Left ventricle myocardium inferior (tissue), 1 donor: Measurements from ENCODE around the gene CALN1. TPM values are rescaled to one million over a fixed set of nuclear protein-coding genes. Genes with fewer than 3 reads are reported as not detected.

Experiments
- DNase-seq: peaks from one replicate; pipeline ENCODE4 v3.0.0-alpha.2; 2020
- H3K27ac ChIP-seq: fragments of 200-600 bp; replicated peaks from 2 replicates; pipeline ENCODE4 v1.8.0; 2021
- H3K27me3 ChIP-seq: fragments of 200-600 bp; 2 replicates; pipeline ENCODE4 v1.8.0; 2021; ENCODE audit warnings: low read depth
- H3K36me3 ChIP-seq: fragments of 200-600 bp; 2 replicates; pipeline ENCODE4 v1.8.0; 2021
- H3K4me1 ChIP-seq: fragments of 200-600 bp; 2 replicates; pipeline ENCODE4 v1.8.0; 2021
- H3K4me3 ChIP-seq: fragments of 200-600 bp; 2 replicates; pipeline ENCODE4 v1.8.0; 2021; ENCODE audit warnings: mild to moderate bottlenecking, moderate library complexity
- H3K9me3 ChIP-seq: fragments of 200-600 bp; replicated peaks from 2 replicates; pipeline ENCODE4 v1.8.0; 2021
- CTCF ChIP-seq: fragments of 200-600 bp; IDR thresholded peaks from 2 replicates; pipeline ENCODE4 v1.8.0; 2021; ENCODE audit warnings: antibody characterized with exemption, mild to moderate bottlenecking, borderline replicate concordance
- intact Hi-C: fragments of 100-400 bp; cut with micrococcal nuclease; formaldehyde crosslinking; loops from one replicate; pipeline ENCODE4 v1.11.0; 2022
- total RNA-seq: library from RNA; stranded (reverse); fragmentation: NEBNext Ultra II Directional; extraction: Animal tissue kit (Norgen Biotek cat#: 25700); gene quantifications from one replicate; pipeline ENCODE4 v1.2.1, GENCODE V29; 2021
- donor health status: DM: no; HTN: yes; CAD: no; lungs with severe emphysema.

CALN1 gene
- total RNA-seq, 1 donor from 2014 or later = not detected

GRCh38 chr7:71865172-71865571 lies 547.0 kb downstream of the CALN1 start:
- Histone ChIP-seq H3K4me1 (no peaks in the 10 kb centered on the region), H3K27ac (no peak overlapping the region), H3K27me3 (peaks cover 9% of the 10 kb centered on the region), H3K4me3 (no peak overlapping the region), H3K9me3 (no peaks in the 10 kb centered on the region), H3K36me3 (no peaks in the 10 kb centered on the region)
- no peak for TF ChIP-seq CTCF
- intact Hi-C loops = no loop called here
- no peak for DNase-seq

GRCh38 chr7:71864130-71864529 lies 548.0 kb downstream of the CALN1 start:
- TF ChIP-seq CTCF = no peak
- H3K9me3 ChIP-seq = no peaks in the 10 kb centered on the region
- intact Hi-C loops = no loop called here
- H3K4me3 ChIP-seq = no peak overlapping the region
- H3K36me3 ChIP-seq = no peaks in the 10 kb centered on the region
- no peaks in the 10 kb centered on the region for H3K4me1 ChIP-seq
- DNase-seq = no peak
- H3K27me3 ChIP-seq = peaks cover 15% of the 10 kb centered on the region
- H3K27ac ChIP-seq = no peak overlapping the region

- no peak for TF ChIP-seq CTCF
- no peak for DNase-seq
- H3K27ac ChIP-seq = no peak overlapping the region
- no peaks in the 10 kb centered on the region for H3K4me1 ChIP-seq
- H3K27me3 ChIP-seq = peaks cover 30% of the 10 kb centered on the region
- H3K9me3 ChIP-seq = no peaks in the 10 kb centered on the region
- intact Hi-C loops = no loop called here
- no peak overlapping the region for H3K4me3 ChIP-seq
- no peaks in the 10 kb centered on the region for H3K36me3 ChIP-seq
Measured at GRCh38 chr7:71860572-71860971, 551.6 kb downstream of the CALN1 start.

- peaks cover 39% of the 10 kb centered on the region for H3K27me3 ChIP-seq
- intact Hi-C loops = no loop called here
- TF ChIP-seq CTCF = no peak
- H3K9me3 ChIP-seq = no peaks in the 10 kb centered on the region
- no peak overlapping the region for H3K4me3 ChIP-seq
- no peaks in the 10 kb centered on the region for H3K36me3 ChIP-seq
- no peaks in the 10 kb centered on the region for H3K4me1 ChIP-seq
- no peak overlapping the region for H3K27ac ChIP-seq
- DNase-seq = no peak
Measured at GRCh38 chr7:71857338-71857737, 554.8 kb downstream of the CALN1 start.

- TF ChIP-seq CTCF = no peak
- Histone ChIP-seq H3K4me3 (no peak overlapping the region), H3K27ac (no peak overlapping the region), H3K9me3 (no peaks in the 10 kb centered on the region), H3K27me3 (peaks cover 35% of the 10 kb centered on the region), H3K36me3 (no peaks in the 10 kb centered on the region), H3K4me1 (no peaks in the 10 kb centered on the region)
- no peak for DNase-seq
- intact Hi-C loops = no loop called here
Measured at GRCh38 chr7:71854546-71855397, 557.4 kb downstream of the CALN1 start.
